ENCODE measurements around the gene SPOCD1.

The SPOCD1 gene

GRCh38 chr1:31786366-31787060, 29.3 kb downstream of the SPOCD1 start:
- ATAC-seq, result no peak

- no peak for ATAC-seq
Observed at GRCh38 chr1:31785947-31786290, 29.9 kb downstream of the SPOCD1 start.

- no peak for ATAC-seq
Observed at GRCh38 chr1:31785020-31785946, 30.5 kb downstream of the SPOCD1 start.

- ATAC-seq, result no peak
Observed at GRCh38 chr1:31784356-31785019, 31.3 kb downstream of the SPOCD1 start.

- ATAC-seq, result no peak
Observed at GRCh38 chr1:31783846-31784245, 32.0 kb downstream of the SPOCD1 start.

- ATAC-seq, result no peak
Observed at GRCh38 chr1:31782421-31783410, 33.1 kb downstream of the SPOCD1 start.

- no peak for ATAC-seq
Observed at GRCh38 chr1:31781756-31782371, 34.0 kb downstream of the SPOCD1 start.

GRCh38 chr1:31781138-31781755, 34.6 kb downstream of the SPOCD1 start:
- ATAC-seq, result no peak

GRCh38 chr1:31780632-31781031, 35.2 kb downstream of the SPOCD1 start:
- ATAC-seq, result no peak

GRCh38 chr1:31779687-31780086, 36.1 kb downstream of the SPOCD1 start:
- ATAC-seq, result no peak

- ATAC-seq, result no peak
Observed at GRCh38 chr1:31778763-31779488, 36.9 kb downstream of the SPOCD1 start.

GRCh38 chr1:31776516-31776915, 39.3 kb downstream of the SPOCD1 start:
- ATAC-seq, result no peak

GRCh38 chr1:31776032-31776431, 39.8 kb downstream of the SPOCD1 start:
- ATAC-seq, result no peak

GRCh38 chr1:31775210-31775999, 40.4 kb downstream of the SPOCD1 start:
- no peak for ATAC-seq

- ATAC-seq, result no peak
Observed at GRCh38 chr1:31774495-31774894, 41.3 kb downstream of the SPOCD1 start.

- no peak for ATAC-seq
Observed at GRCh38 chr1:31773861-31774260, 42.0 kb downstream of the SPOCD1 start.

- ATAC-seq, result no peak
Observed at GRCh38 chr1:31772669-31773248, 43.1 kb downstream of the SPOCD1 start.

- ATAC-seq, result peak; percentile 92 to 93
Observed at GRCh38 chr1:31771891-31772668, 43.7 kb downstream of the SPOCD1 start.
